GM19452 (cell line): ENCODE results near the gene ZNF764.
"Not testable (repeated sequence)": the region's sequence is repeated elsewhere in the genome, so short reads cannot be mapped to it uniquely, and the experiment has no call there.

Experiments used
- ATAC-seq: cut with Tn5 transposase; IDR thresholded peaks from one replicate; pipeline ENCODE4 v1.9.1; 2021; ENCODE audit not compliant: unreplicated experiment

ZNF764 gene

GRCh38 chr16:30557957-30558788, at the start of gene ZNF764:
TSS of gene ZNF764 (minus strand) at chr16:30558374. CDS start at chr16:30558182, 192 bp downstream.
- peak; percentile 88 for ATAC-seq

GRCh38 chr16:30606004-30606403, 47.8 kb upstream of the ZNF764 start:
- no peak for ATAC-seq

GRCh38 chr16:30605158-30605557, 47.0 kb upstream of the ZNF764 start:
- ATAC-seq: no peak

GRCh38 chr16:30604316-30604947, 46.3 kb upstream of the ZNF764 start:
- ATAC-seq: no peak

GRCh38 chr16:30603945-30604315, 45.8 kb upstream of the ZNF764 start:
- no peak for ATAC-seq

GRCh38 chr16:30602616-30603277, 44.6 kb upstream of the ZNF764 start:
- ATAC-seq: no peak

GRCh38 chr16:30601966-30602365, 43.8 kb upstream of the ZNF764 start:
- ATAC-seq: no peak

GRCh38 chr16:30600929-30601328, 42.8 kb upstream of the ZNF764 start:
- ATAC-seq: no peak

- no peak for ATAC-seq
Measured at GRCh38 chr16:30600215-30600614, 42.0 kb upstream of the ZNF764 start.

- no peak for ATAC-seq
Measured at GRCh38 chr16:30592871-30593270, 34.7 kb upstream of the ZNF764 start.

- not testable (repeated sequence) for ATAC-seq
Measured at GRCh38 chr16:30590869-30591268, 32.7 kb upstream of the ZNF764 start.

GRCh38 chr16:30589582-30589981, 31.4 kb upstream of the ZNF764 start:
- not testable (repeated sequence) for ATAC-seq

GRCh38 chr16:30588651-30589050, 30.5 kb upstream of the ZNF764 start:
- no peak for ATAC-seq

- no peak for ATAC-seq
Measured at GRCh38 chr16:30585400-30586191, 27.4 kb upstream of the ZNF764 start, which contains the start of gene ZNF785. TSS of gene ZNF785 (minus strand) at chr16:30585697. CDS start at chr16:30585611, 86 bp downstream.

GRCh38 chr16:30585022-30585399, 26.8 kb upstream of the ZNF764 start:
- ATAC-seq: no peak

GRCh38 chr16:30582611-30583340, 24.6 kb upstream of the ZNF764 start:
- no peak for ATAC-seq

- ATAC-seq: no peak
Measured at GRCh38 chr16:30581457-30581856, 23.3 kb upstream of the ZNF764 start.

- no peak for ATAC-seq
Measured at GRCh38 chr16:30574678-30575077, 16.5 kb upstream of the ZNF764 start.

- peak; percentile 71 for ATAC-seq
Measured at GRCh38 chr16:30571445-30572322, 13.5 kb upstream of the ZNF764 start, which contains the start of gene ZNF688. TSS of gene ZNF688 (minus strand) at chr16:30571714. CDS start at chr16:30571629, 85 bp downstream.
